Measurements from ENCODE around the gene NUCB1.
"Not testable (repeated sequence)": the region's sequence is repeated elsewhere in the genome, so short reads cannot be mapped to it uniquely, and the experiment has no call there.

DNA sequence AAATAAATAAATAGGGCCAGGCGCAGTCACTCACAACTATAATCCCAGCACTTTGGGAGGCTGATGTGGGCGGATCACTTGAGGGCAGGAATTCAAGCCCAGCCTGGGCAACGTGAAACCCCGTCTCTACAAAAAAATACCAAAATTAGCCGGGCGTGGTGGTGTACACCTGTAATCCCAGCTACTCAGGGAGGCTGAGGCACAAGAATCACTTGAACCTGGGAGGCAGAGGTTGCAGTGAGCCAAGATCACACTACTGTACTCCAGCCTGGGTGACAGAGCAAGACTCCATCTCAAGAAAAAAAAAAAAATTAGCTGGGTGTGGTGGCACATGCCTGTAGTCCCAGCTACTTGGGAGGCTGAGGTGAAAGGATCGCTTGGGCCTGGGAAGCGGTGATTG is 25.8 kb downstream of the NUCB1 start:
- TF ChIP-seq, protein P1, sequence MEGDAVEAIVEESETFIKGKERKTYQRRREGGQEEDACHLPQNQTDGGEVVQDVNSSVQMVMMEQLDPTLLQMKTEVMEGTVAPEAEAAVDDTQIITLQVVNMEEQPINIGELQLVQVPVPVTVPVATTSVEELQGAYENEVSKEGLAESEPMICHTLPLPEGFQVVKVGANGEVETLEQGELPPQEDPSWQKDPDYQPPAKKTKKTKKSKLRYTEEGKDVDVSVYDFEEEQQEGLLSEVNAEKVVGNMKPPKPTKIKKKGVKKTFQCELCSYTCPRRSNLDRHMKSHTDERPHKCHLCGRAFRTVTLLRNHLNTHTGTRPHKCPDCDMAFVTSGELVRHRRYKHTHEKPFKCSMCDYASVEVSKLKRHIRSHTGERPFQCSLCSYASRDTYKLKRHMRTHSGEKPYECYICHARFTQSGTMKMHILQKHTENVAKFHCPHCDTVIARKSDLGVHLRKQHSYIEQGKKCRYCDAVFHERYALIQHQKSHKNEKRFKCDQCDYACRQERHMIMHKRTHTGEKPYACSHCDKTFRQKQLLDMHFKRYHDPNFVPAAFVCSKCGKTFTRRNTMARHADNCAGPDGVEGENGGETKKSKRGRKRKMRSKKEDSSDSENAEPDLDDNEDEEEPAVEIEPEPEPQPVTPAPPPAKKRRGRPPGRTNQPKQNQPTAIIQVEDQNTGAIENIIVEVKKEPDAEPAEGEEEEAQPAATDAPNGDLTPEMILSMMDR (IDR thresholded peaks at IDR 0.05), result not testable (repeated sequence)
- not testable (repeated sequence) for TF ChIP-seq POLR2A (IDR thresholded peaks at IDR 0.05)

Measured in Peyer's patch (tissue), 4 donors.